Stimulated activated CD4-positive, alpha-beta T cell treated with anti-CD3 and anti-CD28 coated beads, Interleukin-1b, Interleukin-23, amount 100 ng/mL, for 1 hour (primary cell): ENCODE results near the gene FERD3L.

Experiments
- DNase-seq, 2 donors: peaks; one replicate each; pipeline ENCODE4 v3.0.0-alpha.2; 2020; ENCODE audit warnings: low read depth in 2 of 2

Gene FERD3L

DNA sequence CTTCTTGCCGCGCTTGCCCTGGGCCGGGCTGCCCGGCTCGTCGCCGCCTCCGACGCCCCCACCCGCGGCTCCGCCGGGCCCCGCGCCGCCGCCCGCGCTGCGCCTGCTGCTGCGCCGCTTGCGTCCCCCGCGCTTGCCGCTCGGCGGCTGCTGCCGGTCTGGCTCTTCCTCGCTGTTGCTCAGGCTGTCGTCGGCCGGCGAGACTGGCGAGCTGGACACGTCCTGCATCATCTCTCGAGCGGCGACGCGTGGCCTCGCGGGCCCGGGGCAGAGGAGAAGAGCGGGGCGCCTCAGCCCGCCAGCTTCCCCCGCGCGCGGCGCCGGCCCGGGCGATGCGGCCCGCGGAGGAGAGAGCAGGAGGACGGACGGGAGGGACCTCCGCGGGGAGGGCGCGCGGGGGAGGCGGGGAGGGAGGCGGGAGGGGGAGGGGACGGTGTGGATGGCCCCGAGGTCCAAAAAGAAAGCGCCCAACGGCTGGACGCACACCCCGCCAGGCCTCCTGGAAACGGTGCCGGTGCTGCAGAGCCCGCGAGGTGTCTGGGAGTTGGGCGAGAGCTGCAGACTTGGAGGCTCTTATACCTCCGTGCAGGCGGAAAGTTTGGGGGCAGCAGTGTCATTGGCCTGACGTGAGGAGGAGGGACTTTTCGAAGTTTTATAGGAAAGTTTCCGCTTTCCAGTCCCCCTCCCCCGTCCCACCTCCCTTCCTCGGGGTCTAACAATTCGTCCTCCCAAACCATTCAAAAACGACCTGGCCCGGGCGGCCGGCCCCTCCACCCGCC lies 27.9 kb downstream of the FERD3L start, which contains the start of gene TWIST1:
Gene TWIST1, minus strand, starts transcription at position 546 of the 779 bp plus-strand sequence. Its CDS starts 315 bp downstream, at position 231.
- DNase-seq, result no peak

DNA sequence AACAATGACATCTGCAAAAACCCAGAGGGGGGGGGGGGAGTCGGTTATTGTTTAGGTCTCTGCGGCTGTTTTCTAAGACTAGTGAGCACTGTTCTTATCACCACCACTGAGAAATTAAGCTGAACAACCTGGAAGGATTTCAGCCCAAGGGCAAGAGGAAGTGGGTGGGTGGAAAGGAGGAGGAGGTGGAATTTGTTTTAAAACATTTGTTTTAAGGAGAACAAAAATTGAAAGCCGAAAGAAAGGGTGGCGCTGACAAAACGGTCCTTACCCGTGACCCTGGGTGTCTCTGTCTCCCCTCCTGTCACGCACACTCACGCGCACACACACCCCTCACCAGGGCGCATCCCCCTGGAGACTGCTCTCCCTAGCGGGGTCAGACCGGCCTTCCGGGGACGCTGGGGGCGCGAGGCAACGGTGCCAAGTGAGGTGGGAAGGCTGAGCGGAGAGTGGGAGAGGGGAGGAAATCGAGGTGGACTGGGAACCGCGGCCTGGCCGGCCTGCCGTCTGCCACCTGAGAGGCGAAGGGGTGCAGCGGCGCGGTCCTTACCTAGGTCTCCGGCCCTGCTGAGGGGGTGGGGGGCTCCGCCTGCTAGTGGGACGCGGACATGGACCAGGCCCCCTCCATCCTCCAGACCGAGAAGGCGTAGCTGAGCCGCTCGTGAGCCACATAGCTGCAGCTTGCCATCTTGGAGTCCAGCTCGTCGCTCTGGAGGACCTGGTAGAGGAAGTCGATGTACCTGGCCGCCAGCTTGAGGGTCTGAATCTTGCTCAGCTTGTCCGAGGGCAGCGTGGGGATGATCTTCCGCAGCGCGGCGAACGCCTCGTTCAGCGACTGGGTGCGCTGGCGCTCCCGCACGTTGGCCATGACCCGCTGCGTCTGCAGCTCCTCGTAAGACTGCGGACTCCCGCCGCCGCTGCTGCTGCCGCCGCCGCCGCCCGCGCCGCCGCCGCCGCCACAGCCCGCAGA lies 28.8 kb downstream of the FERD3L start:
- no peak for DNase-seq

DNA sequence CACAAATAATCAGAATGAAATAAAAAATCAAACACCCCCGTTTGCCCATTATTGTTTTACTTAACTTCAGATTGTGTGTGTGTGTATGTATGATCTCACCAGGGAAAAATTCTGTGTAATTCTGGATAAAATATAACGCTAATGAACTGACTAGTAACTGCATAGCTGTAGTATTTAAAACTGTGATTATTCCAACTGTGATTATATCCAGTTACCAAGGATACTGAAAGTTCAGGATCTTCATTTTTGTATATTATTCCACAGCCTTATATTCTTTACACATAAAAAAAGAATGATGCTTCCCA lies 30.7 kb downstream of the FERD3L start:
- DNase-seq, result no peak

DNA sequence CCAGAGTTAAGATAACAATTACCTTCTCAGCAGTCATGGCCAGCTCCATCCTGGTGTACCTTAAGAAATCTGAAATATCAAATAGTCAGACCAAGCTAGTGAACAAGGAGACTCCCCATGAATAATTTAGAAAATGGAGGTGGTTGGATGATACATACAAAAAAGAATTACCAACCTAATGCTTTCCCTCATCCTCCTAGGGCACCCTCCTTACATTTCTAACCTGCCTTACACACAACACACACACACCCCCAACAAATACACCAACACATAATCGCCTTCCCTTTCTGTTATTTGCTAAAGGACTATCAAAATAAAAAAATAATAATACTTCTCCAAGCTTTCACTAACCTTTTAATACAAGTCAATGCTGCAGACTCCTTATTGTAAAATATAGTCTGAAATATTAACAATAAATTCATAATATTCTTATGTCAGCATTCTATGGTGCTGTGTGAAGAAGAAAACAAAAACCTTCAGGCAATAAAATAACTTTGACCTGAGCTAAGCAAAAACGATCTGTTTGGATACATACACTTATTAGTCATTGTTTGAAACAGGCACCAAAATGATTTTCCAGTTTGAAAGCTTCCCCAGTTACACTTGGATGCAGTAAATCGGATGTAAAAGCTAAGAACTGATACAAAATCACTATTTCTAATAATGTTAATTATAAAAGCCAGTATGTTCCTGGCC lies 31.2 kb downstream of the FERD3L start:
- DNase-seq, result no peak

DNA sequence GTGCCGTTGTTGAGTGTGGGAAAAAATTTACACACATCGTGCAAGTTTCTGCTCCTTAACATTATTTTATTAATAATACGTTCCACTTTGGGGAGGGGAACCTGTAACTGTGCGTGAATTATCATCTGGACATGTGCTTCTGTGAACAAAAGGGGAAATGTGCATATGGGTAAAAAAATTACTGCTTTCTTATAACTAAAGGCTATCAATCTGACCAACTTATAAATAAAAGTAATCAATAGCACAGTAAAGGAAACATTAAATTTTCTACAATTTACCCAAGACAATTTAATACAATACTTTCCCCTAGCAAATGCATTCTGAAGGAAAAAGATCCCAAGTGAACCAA lies 32.2 kb downstream of the FERD3L start:
- no peak for DNase-seq

DNA sequence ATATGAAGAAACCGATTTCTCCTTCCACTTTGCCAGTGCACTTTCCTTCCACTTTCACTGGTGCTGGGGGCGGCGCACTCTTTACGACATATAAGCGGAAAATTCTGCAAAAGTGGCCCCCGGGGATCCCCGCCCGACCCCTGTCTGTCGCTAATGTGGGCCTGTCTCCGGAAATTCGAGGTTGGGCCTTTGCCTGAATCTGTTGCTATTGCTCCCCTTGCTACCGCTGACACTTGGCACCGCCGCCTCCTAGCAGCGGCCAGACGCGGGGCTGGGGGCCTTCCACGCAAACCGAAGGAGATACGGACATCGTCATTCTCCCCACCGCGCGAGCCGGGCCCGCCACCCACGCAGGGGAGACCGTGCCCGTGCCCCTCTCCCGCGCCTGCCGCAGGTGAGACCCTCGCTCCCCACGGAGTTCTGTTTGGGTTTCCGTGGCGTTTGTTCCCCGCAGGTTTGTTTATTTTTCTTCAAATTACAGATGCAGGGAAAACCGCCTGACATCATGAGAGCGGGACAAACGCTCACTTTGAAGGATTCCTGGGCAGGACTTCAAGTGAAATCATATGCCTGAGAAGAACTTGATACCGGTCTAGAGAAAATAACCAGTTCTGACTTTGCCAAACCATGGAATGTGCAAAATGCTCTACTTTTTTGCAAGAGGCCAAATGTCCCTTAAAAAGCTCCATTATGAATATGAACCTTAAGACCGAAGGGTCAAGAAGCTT lies 32.8 kb downstream of the FERD3L start:
- no peak for DNase-seq

DNA sequence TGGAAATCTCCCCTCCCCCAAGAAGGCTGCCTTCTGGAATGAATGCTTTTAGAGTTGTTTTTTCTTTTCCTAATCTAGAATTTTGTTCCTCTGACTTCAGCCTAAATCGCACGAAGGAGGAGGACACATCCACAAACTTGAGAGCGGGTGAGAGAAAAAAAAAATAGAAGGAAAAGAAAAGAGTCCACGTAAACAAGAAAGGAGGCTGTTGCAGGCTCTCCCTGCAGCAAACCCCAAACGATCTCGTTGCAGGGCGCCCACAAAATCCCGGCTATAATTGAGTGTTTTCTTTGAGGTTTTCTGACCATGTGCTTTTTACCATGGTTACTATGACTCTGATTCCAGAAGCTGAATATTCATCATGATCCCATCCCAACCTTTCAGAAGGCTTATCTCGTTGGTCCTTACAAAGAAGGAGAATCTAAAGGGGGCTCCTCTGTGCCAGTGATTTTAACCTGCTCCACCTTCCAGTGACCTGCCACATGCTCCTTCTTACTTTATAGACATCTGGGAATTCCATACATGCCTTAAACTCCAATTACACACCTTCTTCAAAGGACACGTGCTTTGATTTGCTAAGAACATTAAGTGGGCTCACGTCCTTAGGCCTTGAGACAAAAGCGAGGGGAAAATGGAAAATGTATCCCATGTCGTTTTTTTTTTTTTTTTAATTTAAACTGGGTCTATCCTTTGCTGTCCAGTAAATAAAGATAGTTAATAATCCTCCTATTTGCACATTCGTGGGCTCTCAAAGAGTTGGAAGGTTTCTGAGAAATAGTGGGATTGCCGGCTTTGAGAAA lies 33.5 kb downstream of the FERD3L start:
- no peak for DNase-seq

DNA sequence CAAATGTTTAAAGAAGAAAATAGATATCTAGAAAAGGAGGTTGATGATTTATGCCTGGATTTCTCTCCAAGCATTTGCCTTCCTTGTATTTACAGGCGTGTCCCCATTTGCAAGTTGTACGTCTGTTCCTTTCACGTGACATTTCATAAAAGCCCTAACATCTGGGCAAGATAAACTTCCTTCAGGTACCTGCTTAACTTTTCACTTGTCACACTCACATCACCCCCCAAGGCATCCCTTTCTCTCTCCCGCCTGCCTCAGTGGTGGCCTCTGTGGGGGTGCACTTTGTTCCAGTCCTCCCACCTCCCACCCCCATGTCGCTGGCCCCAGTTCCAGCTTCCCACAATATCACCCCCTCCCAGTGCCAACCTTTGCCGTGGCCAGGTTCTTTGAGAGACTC lies 34.4 kb downstream of the FERD3L start:
- no peak for DNase-seq

DNA sequence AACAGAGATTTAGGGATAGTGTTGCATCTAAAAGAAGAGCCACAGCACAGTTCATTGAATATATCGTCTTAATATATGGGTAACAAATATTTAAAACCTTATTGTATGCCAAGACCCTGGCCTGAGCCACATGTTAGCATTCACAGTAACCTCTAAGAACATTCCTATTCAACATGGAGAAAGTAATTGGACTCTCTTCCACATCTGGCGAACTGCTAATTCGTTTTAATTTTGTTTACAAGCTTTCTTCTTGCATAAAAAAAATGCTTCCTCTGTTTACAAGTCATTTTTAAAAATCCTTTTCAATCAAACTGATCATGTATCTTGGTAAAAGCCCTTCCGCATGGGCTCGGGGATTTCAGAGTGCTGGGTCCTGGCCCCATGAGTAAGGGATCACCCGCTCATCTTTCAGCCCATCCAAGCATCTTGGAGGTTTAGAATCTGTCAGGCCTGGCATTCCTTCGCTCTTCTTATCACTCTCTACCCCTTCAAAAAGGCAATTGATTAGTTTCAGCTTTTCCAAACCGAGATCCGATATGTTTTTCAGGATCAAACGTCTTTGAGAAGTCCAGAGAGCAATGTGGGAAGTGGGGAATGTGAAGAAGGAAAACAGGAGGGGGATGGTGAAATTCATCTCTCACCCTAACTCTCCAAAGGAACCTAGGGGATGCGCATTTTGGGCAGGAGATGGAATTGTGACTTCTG lies 35.0 kb downstream of the FERD3L start:
- no peak for DNase-seq

DNA sequence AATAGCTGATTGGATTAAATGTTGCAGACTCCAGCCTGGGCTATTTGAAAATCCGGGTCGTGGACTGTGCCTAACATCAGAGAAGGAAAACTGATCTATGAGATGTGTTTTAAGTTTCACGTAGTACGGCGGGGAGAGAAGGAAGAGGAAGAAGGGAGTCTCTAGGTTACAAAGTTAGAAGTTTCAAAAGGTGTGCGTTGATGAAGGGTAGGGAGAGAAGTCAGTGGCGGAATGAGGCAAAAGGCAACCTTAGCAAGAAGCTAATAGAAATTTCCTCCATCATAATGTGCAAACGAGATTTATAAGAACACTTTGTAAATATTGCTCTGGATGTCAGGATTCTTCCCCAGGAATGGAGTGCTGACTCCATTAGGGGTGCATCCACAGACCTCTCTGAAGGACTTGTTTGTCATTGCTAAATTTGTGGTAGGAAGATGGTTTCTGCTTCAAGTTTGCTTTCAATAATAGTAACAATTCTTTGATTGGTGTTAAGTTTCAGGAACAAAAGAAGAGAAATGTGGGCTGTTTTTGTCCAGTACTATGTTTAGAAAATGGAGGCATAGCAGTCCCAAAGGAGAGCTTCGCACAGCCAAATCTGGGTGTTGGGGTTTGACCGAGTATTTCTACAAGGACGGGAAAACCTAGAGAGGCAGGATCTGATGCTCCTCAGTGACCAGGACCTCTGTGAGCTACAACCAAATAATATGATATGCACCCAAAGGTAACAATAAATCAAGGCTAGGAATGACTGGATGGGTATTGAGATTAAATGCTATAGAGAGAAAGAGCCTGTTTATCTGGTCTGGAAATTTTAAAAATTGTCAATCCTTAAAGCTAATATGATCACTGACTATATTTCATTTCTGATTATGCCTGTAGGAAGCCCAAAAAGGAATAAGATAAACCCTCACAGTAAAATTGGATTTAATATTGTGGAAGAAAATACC lies 35.9 kb downstream of the FERD3L start:
- no peak for DNase-seq

DNA sequence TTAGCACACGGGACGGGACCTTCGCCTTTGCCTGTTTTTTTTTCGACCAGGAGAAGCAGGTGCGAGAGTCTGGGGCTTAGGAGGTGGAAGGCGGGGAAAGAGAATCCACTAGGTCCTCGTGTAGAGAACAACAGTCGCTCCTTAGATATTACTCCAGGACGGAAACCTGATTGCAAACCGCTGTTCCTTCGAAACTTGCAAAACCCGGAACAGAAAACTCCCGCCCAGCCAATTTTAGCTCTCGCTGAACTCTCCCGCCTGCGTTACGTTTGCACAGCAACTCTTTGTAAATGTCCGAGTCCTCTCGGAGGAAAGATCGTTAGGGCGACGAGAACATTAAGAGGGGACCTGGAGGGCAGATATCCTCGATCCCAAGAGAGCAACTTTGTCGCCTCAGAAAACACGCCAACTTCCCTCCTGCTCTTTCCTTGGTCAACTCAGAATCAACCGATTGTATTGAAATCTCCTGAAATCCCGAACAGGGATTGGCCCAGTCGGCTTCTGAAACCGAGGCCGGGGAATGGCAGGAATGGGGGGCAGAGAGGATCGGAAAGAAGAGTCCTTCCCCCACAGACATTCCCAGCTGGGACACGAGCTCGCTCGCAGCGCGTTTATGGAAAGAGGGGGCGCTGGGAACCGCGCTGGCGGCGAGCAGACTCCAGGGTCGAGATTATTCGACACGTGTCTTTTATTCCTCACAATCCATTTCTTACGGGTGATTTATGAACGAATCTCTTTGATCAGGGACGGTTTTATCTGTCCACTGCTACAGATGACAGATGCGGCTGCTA lies 37.7 kb downstream of the FERD3L start:
- no peak for DNase-seq

DNA sequence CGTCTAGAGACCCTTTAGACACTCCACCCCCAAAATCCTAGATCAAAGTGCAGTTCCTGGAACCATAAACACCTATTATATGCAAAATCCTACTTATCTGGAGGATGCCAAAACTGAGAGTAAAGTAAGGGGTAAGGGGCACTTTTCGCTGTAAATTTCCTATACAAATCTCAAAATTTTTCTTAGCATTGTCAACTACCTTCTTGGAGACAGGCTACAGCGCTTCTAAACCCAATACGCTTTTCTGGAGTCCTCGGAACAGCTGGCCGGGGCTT lies 38.2 kb downstream of the FERD3L start:
- no peak for DNase-seq

DNA sequence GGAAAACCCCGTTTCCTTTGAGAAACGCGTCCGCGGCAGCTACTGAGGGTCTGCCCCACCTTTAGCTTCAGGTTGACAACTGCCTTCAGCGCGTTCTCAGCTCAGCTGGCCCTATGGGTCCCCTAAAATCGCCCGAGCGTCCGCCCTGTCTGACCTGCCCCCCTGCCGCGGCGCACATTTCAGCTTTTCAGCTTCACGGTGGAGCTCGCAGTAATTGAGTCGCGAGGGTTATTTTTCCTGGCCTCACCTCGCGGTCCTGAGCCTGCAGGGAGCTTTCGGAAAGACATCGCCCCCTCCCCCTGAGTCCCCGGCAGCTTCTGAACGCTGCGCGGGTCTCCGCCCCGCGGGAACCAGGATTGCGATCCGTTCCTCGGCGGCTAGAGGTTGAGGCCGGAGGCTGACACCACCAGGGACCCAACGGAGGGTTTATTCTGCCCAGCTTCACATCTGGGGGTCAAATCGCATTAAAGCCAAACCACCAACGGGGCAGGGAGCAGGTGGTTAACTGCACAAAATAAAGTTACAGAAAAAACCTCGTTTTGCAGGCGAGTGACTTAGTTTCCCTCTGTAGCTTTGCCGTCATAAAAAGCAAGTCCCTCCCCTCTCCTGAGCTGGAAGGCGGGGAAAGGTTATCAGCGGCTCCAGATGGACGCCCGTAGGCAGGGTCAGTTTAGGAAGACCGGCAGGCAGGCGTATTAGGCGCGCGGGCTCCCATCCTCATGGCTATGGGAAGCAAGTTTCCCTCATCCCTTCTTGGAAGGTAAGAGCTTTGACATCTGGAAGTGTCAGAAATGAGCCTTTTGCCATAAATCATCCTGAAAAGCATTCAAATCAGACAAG lies 38.8 kb downstream of the FERD3L start:
- no peak for DNase-seq

DNA sequence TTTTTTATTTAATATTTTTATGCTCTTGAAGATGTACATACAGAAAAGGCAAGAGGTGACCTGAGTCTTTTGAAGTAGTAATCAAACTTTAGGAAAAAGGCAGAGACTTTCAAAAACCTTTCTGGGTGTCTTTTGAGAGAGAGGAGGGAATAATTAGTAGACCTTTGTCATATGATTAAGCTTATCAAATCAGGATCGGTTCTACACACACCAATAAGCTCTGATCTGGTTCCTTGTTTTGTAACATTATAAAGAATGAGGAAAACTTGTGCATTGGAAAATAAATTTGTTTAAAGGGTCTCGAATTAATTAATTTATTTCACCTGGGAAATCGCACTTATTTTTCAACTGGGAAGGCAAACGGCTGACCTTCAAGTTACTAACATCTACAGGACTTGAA lies 39.7 kb downstream of the FERD3L start:
- no peak for DNase-seq

DNA sequence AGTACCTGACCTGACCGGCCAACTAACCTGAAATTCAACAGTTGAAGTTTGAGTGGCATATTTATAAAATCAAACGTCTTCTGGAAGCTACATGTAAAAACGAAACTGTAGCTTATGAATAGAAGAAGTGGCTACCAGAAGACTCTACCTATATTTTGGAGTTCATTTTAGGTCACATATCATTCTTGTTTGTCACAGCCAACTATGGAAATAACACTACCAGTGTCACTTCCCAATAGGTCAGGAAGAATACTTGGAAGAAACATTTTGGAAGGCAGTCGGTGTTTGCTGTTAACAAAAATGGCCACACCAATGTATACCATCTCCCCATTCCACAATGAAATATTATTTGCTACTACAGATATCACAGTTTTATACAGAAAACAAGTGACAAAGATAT lies 40.4 kb downstream of the FERD3L start:
- no peak for DNase-seq

DNA sequence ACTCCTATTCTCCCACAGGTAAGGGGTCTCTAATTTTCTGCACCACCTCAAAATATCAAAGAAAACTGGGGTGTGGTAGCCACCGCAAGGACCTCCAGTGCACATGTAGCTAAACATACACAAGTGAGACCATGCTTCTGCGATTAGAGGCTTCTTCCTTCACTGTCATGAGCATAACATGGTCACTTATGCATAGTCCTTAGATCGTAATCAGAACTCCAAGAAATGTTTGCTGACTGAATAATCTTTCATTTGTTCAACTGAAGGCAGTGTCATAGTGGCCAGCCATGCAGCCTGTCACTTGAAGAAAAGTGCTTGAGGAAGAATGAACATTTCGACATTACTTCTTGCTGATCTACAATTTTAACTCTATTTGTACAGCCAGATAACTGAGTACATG lies 42.3 kb downstream of the FERD3L start:
- no peak for DNase-seq

DNA sequence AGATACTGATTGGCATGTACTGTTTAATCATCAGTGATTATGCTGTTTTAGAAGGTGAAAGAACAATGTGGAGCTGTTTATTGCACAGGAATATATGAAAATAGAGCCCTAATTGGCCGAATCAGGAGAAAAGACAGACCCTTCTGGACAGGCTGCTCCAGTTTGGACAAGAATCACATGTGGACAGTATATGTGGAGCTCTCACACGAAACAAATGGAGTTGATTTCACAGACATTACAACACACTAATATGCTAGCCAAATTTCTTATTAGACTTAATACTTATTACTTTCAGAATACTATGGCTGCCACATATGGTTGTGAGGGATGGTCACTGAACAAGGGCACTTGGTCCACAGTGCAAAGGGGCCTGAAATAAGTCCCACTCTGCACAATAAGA lies 43.3 kb downstream of the FERD3L start:
- DNase-seq, result no peak

DNA sequence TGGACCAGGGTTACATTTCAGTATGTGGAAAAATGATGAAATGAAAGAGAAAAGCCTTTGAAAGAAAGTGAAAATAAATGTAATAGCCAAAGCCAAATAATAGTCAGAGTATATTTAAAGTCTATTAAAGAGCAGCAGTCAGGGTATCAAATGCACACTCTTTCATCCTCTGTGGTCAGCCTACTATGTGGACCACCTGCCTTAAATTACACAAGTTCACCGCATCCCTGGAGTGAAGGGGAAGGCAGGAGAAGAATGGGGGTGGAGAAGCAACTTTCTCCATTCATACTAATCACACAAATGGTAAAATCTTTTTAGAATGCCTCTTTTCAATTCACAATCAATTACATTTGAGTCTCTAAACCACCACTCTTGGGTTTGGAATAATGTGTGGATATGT lies 43.7 kb downstream of the FERD3L start:
- no peak for DNase-seq
